MM.1S (cell line): ENCODE results near the gene CDH4.

Experiments
- EZH2 ChIP-seq: fragments of 300-600 bp; sonication (generic); optimal IDR thresholded peaks from 2 replicates; pipeline ENCODE3; 2017; ENCODE audit warnings: low read depth, mild to moderate bottlenecking, antibody characterized with exemption, low read length, mixed read lengths
- EZH2phosphoT487 ChIP-seq: fragments of 300-600 bp; sonication (generic); IDR thresholded peaks from 2 replicates; pipeline ENCODE4 v1.6.1; 2018; ENCODE audit warnings: antibody characterized with exemption, low read length
- TF ChIP-seq, protein P1 (sequence below): fragments of 300-600 bp; sonication (generic); IDR thresholded peaks from 2 replicates; pipeline ENCODE4 v1.5.1; 2016; ENCODE audit warnings: antibody characterized with exemption, low read length, mixed read lengths

DNA sequence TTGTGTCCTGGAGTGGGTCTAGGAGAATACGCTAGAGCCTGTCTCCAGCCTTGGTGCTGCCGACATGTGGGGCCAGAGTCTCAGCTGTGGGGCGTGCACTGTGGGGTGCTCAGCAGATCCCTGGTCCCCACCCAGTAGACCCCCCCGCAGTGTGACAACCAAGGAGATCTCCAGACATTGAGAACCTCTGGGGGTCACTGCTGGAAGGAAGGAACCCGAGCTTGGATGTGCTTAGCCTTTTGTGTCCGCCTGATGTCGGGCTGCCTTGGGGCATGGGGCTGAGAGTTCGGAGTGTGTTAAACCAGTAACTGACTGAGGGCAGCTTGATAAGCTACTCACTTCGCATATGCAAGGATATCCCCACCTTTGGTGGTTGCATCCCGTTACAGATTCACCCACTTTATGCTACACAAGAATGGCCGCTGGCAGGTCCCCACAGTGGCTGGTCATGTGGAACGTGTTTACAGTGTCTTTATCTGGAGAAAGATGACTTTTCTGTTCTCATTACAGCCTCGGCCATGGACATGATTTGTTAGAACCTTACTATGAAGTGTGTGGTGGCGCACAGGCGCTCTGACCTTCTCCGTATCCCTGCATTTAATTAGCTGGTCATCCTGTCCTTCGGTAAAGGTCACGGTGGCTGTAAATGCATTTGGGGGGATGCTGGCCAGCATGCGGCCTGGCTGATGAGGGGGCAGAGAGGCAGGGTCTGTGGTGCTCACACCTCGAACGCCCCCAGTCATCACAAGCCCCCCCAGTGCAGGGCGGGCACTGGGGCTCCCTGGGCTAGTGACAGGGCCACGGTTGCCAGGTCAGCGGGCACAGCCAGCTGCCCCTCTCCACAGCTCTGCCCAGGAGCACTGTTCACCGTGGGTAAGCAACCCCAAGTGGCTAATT is 446.8 kb downstream of the CDH4 start:
- TF ChIP-seq, protein P1, sequence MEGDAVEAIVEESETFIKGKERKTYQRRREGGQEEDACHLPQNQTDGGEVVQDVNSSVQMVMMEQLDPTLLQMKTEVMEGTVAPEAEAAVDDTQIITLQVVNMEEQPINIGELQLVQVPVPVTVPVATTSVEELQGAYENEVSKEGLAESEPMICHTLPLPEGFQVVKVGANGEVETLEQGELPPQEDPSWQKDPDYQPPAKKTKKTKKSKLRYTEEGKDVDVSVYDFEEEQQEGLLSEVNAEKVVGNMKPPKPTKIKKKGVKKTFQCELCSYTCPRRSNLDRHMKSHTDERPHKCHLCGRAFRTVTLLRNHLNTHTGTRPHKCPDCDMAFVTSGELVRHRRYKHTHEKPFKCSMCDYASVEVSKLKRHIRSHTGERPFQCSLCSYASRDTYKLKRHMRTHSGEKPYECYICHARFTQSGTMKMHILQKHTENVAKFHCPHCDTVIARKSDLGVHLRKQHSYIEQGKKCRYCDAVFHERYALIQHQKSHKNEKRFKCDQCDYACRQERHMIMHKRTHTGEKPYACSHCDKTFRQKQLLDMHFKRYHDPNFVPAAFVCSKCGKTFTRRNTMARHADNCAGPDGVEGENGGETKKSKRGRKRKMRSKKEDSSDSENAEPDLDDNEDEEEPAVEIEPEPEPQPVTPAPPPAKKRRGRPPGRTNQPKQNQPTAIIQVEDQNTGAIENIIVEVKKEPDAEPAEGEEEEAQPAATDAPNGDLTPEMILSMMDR: no peak
- TF ChIP-seq EZH2 (peak; percentile 39), EZH2phosphoT487 (no peak)
